ENCODE data around the gene SUPT6H.
"Not testable (repeated sequence)": the region's sequence is repeated elsewhere in the genome, so short reads cannot be mapped to it uniquely, and the experiment has no call there.

The SUPT6H gene

DNA sequence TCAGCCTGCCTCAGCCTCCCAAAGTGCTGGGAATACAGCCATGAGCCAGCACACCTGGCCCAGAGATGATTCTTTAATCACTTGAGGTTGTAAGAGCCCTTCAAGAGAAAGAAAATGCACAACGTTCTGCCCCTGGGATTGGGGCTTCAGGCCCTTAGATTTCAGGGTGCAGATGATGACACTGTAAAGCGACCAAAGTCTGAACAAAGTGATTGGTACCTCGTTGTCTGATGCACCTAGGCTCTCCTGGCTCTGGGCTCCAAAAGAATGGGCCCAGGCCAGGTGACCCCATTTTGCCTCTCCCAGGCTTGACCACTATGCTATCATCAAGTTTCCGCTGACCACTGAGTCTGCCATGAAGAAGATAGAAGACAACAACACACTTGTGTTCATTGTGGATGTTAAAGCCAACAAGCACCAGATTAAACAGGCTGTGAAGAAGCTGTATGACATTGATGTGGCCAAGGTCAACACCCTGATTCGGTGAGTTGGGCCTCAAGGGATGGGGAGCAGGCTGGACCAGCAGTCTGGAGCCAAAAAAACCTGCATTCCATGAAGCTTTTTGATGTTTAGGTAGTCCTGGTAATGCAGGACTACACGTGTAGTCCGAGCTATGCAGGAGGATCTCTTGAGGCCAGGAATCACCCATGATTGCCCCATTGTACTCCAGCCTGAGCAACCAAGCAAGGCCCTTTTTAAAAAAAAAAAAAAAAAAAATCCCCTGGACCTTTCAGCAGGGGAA is 60.6 kb downstream of the SUPT6H start:
- no peak for DNase-seq

DNA sequence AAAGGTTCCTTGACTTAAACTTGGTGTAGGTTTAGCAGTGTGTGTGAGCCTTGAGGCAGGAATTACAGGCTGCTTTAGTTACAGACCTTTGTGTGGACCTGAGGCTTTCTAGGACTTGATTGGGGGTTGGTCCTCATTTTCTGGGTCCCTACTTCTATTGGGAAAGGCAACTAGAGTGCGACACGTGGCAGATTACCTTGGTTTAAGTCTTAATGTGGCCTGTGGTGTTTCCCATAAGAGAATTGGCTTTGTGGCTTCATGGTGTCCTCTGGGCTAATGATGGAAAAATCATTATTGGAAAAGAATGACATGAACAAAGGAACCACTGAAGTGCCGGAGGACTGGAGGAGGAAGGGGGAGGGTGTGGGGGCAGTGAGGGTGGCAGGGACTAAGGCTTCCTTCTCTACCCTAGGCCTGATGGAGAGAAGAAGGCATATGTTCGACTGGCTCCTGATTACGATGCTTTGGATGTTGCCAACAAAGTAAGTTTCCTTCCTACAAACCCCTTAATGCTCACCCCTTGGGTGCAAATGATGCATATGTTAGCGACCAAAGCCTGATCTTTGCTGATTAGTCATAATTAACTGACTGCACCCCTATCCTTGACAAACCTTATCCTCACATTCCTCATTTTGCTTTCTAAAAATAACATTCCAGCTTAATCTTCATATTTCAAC is 61.3 kb downstream of the SUPT6H start:
- DNase-seq: no peak

DNA sequence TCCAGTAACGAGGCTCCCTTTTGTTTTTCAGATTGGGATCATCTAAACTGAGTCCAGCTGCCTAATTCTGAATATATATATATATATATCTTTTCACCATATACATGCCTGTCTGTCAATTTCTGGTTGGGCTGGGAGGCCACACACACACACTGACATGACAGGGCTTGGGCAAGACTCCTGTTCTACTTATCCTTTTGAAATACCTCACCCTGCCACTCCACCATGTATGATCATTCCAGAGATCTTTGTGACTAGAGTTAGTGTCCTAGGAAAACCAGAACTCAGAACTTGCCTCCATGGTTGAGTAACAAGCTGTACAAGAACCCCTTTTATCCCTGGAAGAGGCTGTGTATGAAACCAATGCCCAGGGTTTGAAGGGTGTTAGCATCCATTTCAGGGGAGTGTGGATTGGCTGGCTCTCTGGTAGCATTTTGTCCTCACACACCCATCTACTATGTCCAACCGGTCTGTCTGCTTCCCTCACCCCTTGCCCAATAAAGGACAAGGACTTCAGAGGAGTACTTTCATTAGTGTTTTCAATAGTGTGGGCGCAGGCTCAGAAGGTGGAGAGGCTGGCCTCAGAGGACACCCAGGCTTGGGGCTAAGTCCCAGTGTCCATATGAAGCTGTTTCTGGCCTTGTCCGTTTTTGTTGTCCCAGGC is 62.0 kb downstream of the SUPT6H start:
- DNase-seq: not testable (repeated sequence)

DNA sequence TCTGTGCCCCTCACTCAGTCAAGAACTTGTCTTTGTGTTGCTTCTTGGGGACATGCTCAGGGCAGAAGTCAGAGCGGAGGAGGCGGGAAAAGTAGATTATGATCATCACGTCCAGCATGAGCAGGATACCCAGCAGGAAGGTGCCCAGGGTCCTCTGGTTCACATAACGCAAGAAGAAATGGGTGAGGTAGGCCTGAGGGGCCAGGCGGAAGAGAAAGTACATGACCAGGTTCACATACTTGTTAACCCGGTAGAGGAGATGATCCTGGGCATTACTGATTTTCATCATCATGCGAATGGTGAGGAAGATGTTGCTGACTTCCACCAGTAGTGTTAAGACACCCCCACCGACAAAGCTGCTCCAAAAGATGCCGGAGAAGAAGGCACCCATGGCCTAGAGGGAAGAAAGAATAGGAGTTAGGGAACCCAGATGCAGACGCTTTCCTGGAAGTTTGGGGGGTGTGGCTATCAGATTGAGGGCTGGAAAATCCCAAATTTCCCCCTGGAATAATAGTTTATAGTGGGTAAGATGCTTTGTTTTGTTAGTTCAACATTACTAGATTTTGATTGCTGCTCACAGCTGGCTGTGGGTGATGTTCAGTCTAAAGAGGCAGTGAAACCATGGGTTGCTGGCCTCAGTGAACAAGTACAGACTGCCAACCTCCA is 62.6 kb downstream of the SUPT6H start:
- DNase-seq: no peak

DNA sequence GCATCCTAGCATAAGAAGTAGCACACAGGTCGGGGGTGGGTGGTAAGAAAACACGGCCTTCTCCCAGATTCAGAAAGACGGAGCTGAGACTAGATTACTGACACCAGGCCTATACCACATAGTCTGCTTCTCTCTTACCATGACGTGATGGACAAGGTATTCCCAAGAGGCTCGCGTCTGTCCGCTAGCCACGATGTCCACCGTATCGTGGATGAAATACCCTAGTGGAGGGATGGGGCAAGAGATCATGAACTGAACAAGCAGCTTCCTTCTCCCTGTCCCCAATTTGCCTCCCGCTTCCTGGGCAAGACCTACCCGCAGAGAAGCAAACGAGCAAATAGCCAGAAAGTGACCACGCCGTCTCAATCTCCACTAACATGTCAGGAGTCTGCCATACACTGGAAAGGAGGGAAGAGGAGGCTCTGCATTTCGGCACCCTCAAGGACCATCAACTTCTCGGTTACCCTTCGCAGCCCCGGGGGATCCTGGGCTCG is 63.2 kb downstream of the SUPT6H start:
- peak; percentile 60 for DNase-seq

DNA sequence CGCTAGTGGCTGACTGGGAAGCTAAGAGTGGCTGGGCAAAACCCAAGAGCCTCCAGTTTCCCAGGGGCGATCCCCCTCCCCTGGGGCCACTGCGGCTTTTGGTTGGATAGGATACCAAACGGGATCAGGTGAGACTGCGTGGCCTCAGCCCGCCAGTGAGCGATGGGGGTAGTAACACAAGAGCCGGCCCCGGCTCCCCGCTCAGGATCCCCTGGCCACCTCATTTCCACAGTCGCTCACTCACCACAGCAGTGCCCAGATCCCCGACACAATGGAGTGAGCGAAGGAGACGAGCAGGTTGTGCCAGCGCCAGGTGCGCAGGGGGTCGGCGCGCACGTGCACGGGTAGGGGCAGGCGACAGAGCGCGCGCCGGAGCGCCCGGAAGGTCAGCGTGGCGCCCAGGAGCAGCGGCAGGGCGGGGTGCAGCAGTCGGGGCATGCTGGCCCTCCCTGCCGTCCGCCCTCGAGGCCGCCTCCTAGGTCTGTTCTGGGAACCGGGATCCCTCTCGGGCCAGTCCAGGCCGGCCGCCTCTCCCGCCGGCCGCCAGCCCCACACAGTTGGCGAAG is 63.7 kb downstream of the SUPT6H start:
- peak; percentile 71 for DNase-seq

DNA sequence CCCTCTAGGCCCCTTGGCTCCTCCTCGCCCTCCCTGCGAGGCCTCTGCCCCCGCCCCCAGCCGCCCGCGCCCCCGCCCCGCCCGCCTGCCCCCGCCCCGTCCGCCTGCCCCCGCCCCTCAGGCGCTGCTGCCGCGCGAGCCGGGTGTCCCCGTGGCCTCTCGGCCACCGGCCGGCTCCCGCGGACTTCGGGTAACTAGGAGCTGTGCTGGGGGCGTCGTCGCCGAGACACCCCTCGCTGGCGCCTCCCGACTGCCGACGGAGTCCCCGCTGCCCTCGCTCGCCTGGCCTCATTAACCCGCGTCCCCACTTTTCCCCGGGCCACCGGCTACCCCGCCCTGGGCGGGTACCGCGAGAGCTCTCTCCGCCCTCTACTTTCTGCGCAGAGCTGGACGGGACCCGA is 64.2 kb downstream of the SUPT6H start, which contains the start of gene TLCD1:
Gene TLCD1, minus strand, starts transcription at position 8 of the 401 bp plus-strand sequence. CDS start 136 bp downstream, outside the sequence.
- peak; percentile 71 for DNase-seq

DNA sequence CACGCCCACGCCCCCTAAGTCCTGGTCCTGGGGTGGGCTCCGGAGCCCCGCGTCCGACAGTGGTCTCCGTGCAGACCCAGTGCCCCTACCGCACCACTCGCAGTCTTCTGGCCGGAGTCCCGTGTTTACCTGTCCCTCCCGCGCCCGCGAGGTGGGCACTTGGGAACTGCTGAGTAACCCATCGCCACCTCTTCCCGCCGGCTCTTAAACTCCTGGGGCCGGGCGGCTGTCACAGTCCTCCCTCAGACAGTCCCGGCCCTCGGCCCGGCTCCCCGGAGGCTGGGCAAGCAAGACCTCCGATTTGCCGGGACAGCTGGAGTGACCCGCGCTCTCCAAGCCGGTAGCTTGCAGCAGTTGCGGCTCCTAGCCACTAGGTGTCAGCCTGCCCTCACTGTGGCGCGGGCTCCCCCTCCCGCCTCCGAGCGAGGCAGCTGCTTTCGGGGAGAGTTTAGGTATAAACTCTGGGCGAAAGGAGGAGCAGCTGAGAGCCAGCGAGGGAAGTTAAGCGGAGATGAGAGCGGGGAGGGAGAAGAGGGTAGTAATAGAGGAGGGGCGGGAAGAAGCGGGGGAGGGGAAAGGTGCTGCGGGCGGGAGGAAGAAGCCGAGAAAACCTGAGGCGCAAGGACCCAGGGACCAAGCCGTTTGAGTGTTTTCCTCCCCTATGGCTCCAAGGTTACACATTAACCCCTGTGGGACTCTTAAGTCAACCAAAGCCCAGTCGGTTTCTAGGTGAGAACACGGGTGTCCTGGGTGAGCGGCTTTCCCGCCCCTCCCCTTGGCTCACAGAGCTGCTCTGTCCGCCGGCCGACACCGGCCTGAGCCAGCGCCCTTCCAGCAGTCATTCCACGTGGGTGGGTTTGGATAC is 64.9 kb downstream of the SUPT6H start:
- peak; percentile 98 for DNase-seq

DNA sequence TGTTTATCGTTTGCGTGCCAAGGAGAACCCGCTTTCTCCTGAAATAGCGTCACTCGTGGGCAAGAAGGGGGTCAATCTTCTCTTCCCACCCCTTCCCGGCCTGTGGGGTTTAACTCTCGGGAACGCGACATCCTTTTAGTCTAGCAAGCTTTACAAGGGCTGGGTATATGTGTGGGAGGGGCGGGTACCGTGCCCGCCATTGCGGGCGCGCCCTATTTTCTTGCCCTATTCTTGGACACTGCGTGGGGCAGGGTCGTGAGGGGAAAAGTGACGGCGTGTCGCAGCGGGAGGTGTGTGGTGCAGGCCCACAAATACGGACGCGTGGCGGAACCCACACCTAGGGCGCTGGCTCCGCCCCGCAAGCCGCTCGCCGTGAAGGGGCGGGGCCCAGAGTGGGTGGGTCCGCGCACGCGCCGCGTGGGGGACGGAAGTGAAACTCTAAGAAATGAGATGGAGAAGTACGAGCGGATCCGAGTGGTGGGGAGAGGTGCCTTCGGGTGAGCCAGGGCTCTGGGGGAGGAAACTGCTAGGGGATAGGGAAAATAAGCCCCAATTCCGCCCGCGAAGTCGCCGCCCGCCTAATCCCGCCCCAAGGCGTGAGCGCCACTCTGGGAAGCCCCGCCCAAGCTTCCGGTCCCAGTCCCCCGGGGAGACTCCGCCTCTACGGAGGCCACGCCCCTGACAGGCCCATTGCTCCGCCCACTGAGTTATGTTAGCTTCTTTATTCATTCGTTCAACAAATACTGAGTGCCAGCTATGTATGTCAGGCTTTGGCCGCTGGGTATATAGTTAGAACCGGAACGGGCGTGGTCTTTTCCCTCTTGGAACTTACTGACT is 66.6 kb downstream of the SUPT6H start, which contains the start of gene NEK8:
Gene NEK8, plus strand, starts transcription at position 425 of the 837 bp plus-strand sequence. Its CDS starts 26 bp downstream, at position 451.
- DNase-seq: peak; percentile 97

DNA sequence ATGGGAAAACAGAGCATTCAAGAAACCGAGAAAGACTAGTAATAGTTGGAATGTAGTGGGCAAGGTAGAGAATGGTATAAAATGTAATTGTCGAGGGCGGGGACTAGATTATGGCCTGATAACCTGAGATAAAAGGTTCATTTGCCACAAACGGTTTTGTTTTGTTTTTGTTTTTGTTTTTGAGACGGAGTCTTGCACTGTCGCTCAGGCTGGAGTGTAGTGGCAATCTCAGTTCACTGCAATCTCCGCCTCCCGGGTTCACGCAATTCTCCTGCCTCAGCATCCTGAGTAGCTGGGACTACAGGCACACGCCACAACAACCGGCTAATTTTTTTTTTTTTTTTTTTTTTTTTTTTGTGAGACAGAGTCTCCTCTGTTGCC is 67.9 kb downstream of the SUPT6H start:
- DNase-seq: no peak

DNA sequence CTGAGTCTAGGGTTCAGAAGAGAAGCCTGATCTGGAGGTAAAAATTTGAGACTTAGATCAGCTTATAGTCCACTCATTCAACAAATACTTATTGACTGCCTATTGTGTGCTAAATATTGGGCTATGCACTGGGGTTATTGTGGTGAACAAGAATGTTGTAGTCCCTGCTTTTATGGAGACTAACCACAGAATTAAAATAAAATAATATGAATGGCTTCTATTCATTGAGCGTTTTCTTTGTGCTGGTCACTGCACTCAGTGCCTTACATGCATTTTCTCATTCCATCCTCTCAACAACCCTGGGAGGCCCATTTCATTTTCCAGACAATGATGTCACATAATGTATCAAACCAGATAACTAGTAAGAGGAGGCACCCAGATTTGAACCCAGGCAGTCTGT is 71.3 kb downstream of the SUPT6H start:
- no peak for DNase-seq

DNA sequence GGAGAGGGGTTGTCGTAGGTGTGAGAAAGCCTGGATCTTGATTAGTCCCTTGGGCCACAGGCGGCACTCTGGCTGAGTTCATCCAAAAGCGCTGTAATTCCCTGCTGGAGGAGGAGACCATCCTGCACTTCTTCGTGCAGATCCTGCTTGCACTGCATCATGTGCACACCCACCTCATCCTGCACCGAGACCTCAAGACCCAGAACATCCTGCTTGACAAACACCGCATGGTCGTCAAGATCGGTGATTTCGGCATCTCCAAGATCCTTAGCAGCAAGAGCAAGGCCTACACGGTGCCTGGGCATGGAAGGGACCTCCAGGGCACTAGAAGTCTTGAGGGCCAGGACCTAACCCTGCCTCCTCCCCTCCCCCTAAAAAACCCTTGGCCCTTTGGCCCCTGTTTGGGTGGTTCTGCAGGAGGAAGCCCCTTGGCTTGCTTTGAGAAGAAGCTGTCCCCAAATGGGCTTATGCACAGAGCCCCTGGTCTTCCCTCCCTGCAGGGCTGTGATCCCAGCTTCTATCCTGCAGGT is 72.8 kb downstream of the SUPT6H start:
- DNase-seq: no peak

DNA sequence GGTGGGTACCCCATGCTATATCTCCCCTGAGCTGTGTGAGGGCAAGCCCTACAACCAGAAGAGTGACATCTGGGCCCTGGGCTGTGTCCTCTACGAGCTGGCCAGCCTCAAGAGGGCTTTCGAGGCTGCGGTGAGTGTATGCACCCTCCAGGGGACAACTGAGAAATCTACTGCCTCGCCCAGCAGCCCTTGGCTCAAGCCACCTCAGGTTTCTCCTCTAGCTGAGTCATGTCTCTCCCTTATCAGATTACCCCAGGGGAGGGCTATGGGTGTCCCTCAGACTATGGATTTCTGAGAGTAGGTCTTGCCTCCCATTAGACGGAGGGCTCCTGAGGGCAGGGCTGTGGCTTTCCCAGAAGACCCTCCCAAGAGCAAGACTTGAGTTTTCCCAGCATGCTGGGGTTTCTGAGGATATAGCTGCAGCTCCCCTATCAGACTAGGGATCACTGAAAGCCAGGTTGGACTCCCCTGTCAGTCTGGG is 73.3 kb downstream of the SUPT6H start:
- DNase-seq: no peak

DNA sequence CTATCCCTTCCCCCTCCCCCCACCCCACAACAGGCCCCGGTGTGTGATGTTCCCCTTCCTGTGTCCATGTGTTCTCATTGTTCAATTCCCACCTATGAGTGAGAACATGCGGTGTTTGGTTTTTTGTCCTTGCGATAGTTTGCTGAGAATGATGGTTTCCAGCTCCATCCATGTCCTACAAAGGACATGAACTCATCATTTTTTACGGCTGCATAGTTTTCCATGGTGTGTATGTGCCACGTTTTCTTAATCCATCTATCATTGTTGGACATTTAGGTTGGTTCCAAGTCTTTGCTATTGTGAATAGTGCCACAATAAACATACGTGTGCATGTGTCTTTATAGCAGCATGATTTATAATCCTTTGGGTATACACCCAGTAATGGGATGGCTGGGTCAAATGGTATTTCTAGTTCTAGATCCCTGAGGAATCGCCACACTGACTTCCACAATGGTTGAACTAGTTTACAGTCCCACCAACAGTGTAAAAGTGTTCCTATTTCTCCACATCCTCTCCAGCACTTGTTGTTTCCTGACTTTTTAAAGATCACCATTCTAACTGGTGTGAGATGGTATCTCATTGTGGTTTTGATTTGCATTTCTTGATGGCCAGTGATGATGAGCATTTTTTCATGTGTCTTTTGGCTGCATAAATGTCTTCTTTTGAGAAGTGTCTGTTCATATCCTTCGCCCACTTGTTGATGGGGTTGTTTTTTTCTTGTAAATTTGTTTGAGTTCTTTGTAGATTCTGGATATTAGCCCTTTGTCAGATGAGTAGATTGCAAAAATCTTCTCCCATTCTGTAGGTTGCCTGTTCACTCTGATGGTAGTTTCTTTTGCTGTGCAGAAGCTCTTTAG is 74.1 kb downstream of the SUPT6H start:
- DNase-seq: not testable (repeated sequence)

DNA sequence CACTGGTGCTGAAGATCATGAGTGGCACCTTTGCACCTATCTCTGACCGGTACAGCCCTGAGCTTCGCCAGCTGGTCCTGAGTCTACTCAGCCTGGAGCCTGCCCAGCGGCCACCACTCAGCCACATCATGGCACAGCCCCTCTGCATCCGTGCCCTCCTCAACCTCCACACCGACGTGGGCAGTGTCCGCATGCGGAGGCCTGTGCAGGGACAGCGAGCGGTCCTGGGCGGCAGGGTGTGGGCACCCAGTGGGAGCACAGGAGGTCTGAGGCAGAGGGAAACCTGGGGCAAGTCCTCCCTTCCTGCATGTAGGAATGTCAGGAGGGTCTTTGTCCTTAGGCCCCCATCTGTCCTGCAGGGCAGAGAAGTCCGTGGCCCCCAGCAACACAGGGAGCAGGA is 75.3 kb downstream of the SUPT6H start:
- no peak for DNase-seq

DNA sequence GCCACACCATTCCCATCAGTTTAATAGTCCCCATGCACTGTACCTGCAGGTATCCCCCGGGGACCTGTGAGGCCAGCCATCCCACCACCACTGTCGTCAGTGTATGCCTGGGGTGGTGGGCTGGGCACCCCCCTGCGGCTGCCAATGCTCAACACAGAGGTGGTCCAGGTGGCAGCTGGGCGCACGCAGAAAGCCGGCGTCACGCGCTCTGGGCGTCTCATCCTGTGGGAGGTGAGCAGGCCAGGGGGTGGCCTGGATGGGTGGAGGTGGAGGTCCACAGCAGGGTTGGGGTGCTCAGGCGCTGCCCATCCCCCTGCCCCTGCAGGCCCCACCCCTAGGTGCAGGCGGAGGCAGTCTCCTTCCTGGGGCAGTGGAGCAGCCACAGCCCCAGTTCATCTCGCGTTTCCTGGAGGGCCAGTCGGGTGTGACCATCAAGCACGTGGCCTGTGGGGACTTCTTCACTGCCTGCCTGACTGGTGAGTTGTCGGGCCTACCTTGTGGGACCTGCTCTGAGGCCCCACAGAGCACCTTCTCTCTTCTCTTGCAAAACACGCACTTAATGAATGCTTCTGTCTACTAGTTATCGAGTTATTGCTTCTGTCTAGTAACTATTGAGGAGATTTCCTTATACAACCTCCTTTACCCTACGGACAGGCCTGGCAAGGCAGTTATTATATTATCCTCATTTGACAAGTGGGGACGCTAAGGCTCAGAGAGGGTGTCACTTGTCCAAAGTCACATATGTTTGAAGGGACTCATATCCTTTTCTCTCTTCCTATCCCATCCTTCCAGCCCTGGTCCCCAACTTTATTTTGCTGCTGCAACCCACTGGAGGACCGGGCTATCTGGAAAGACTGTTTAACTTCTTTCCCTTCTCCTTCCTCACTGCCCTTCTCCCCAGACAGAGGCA is 76.0 kb downstream of the SUPT6H start:
- DNase-seq: no peak

DNA sequence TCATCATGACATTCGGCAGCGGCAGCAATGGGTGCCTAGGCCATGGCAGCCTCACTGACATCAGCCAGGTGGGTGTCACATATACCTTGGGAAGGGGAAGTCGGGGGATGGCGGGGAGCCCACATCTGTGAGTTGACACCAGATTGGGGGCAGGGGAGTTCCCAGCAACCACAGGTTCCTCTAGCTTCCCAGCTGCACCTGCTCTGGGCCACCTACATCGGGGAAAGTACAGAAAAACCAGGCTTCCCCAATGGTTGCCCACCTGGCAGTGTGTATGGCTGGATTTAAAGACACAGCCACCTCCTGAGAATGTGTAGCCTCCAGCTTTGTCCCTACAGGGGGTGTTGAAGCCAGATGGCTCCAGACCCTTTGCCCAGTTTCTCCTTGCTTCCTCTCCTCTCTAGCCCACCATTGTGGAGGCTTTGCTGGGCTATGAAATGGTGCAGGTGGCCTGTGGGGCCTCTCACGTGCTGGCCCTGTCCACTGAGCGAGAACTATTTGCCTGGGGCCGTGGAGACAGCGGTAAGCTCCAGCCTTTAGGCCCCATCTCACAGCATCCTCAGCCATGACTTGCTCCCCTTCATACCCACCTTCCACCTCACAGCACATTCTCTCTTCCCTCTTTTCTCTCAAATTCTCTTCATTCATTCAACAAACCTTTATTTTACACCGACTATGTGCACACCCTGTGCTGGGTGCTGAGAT is 76.8 kb downstream of the SUPT6H start:
- no peak for DNase-seq

All from NCI-H748 treated with DMSO at 0.1 percent for 48 hours (cell line).